Muscle layer of colon (tissue), 2 donors: ENCODE measurements around the gene PRKAB2.
"Not testable (repeated sequence)": the region's sequence is repeated elsewhere in the genome, so short reads cannot be mapped to it uniquely, and the experiment has no call there.

ENCODE experiments used
- H3K27ac ChIP-seq: one replicate; pipeline ENCODE4 v1.7.0; 2013; ENCODE audit warnings: low read depth, mild to moderate bottlenecking, low read length, moderate library complexity
- H3K27me3 ChIP-seq, 2 donors: one replicate each; pipeline ENCODE4 v1.7.0; 2013; ENCODE audit warnings: low read length in 2 of 2, mild to moderate bottlenecking in 2 of 2; ENCODE audit not compliant: insufficient read depth in 2 of 2, control insufficient read depth in 1 of 2
- H3K36me3 ChIP-seq: one replicate; pipeline ENCODE4 v1.7.0; 2013; ENCODE audit warnings: mild to moderate bottlenecking, low read length; ENCODE audit not compliant: insufficient read depth
- H3K4me1 ChIP-seq: one replicate; pipeline ENCODE4 v1.7.0; 2013; ENCODE audit warnings: mild to moderate bottlenecking, low read length; ENCODE audit not compliant: insufficient read depth
- H3K4me3 ChIP-seq, 2 donors: one replicate each; pipeline ENCODE4 v1.7.0; 2013; ENCODE audit warnings: low read length in 2 of 2, low read depth in 1 of 2, mild to moderate bottlenecking in 1 of 2, moderate library complexity in 1 of 2
- H3K9ac ChIP-seq: one replicate; pipeline ENCODE4 v1.7.0; 2013; ENCODE audit warnings: low read length
- H3K9me3 ChIP-seq: one replicate; pipeline ENCODE4 v1.7.0; 2013; ENCODE audit warnings: mild to moderate bottlenecking, low read length
- donor health status: abdominal sarcoma.
- donor health status: Adenocarcinoma of cecum.

Gene PRKAB2

DNA sequence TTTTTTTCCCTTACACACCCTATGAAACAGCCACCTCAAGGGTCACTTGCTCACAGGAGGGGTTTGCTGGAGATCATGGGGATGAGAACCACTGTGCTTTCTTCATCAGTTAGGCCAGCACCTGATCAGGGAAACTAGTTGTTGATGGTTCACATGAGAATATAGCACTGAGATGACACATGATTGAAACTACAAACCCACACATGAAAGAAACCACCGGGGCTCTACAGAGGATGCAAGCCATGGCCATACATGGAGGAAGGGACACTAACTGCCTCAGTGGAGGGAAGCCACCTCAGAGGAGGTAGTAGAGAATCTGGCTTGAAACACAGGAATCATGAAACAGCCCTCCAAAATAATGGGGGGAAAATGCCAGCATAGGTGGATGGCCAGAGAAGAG lies 63.2 kb downstream of the PRKAB2 start:
- Histone ChIP-seq H3K27ac (no peak overlapping the region), H3K4me3 (no peak overlapping the region), H3K4me1 (no peaks in the 10 kb centered on the region), H3K27me3 (no peaks in the 10 kb centered on the region), H3K9ac (no peak overlapping the region), H3K9me3 (no peaks in the 10 kb centered on the region), H3K36me3 (no peaks in the 10 kb centered on the region)

DNA sequence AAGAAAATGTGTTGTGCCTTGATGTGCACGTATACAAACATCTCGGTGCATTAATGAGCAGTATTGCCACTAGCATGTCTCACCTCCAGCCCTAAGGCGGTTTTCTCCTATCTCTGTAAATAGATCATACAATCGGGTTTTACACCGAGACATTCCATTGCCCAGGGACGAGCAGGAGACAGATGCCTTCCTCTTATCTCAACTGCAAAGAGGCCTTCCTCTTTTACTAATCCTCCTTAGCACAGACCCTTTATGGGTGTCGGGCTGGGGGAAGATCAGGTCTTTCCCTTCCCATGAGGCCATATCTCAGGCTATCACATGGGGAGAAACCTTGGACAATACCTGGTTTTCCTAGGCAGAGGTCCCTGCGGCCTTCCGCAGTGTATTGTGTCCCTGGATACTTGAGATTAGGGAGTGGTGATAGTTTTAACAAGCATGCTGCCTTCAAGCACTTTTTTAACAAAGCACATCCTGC lies 65.8 kb downstream of the PRKAB2 start:
- H3K4me1 ChIP-seq, H3K9me3 ChIP-seq, H3K9ac ChIP-seq, H3K27ac ChIP-seq, H3K27me3 ChIP-seq, H3K4me3 ChIP-seq, H3K36me3 ChIP-seq: not testable (repeated sequence)

GRCh38 chr1:147105909-147106308 lies 66.4 kb downstream of the PRKAB2 start:
- H3K9ac ChIP-seq = no peak overlapping the region
- no peaks in the 10 kb centered on the region for H3K9me3 ChIP-seq
- H3K36me3 ChIP-seq = no peaks in the 10 kb centered on the region

More at GRCh38 chr1:147105909-147106308, 66.4 kb downstream of the PRKAB2 start:
- Histone ChIP-seq H3K4me3 (no peak overlapping the region), H3K27ac (no peak overlapping the region), H3K4me1 (no peaks in the 10 kb centered on the region), H3K27me3 (no peaks in the 10 kb centered on the region)
